GM12892 (cell line): ENCODE results near the gene SFMBT1.

Source experiments
- DNase-seq: peaks from one replicate; pipeline ENCODE4 v3.0.0; 2011; ENCODE audit not compliant: insufficient read length
- FAIRE-seq: peaks from 2 replicates; lab custom pipeline; 2011; peaks lifted over from hg19 to GRCh38; lab: Jason Lieb, UNC
- POLR2A ChIP-seq: IDR thresholded peaks from 2 replicates; pipeline ENCODE4 v1.6.1; 2011; ENCODE audit warnings: low read depth, low read length, control low read depth
- POLR2AphosphoS5 ChIP-seq: IDR thresholded peaks from 2 replicates; pipeline ENCODE4 v1.6.1; 2011; ENCODE audit warnings: low read depth, low read length, control low read depth
- TAF1 ChIP-seq: IDR thresholded peaks from 2 replicates; pipeline ENCODE4 v1.6.1; 2011; ENCODE audit warnings: low read depth, mild to moderate bottlenecking, control low read depth, low read length, borderline replicate concordance

SFMBT1 gene

GRCh38 chr3:53026382-53027162 is 19.3 kb downstream of the SFMBT1 start:
- no peak for FAIRE-seq
- DNase-seq: no peak
- no peak for TF ChIP-seq POLR2A
- no peak for TF ChIP-seq TAF1
- TF ChIP-seq POLR2AphosphoS5: no peak

- no peak for FAIRE-seq
- DNase-seq: no peak
- TF ChIP-seq POLR2AphosphoS5 (no peak), TAF1 (no peak), POLR2A (no peak)
These were observed 21.6 kb downstream of the SFMBT1 start for GRCh38 chr3:53024315-53024714.

GRCh38 chr3:53023072-53023823 is 22.6 kb downstream of the SFMBT1 start:
- DNase-seq (no peak), FAIRE-seq (no peak)
- no peak for TF ChIP-seq POLR2AphosphoS5
- TF ChIP-seq POLR2A: no peak
- TF ChIP-seq TAF1: no peak

GRCh38 chr3:53022647-53023046 is 23.2 kb downstream of the SFMBT1 start:
- TF ChIP-seq TAF1 (no peak), POLR2AphosphoS5 (no peak), POLR2A (no peak)
- DNase-seq (no peak), FAIRE-seq (no peak)

- DNase-seq (no peak), FAIRE-seq (no peak)
- no peak for TF ChIP-seq TAF1
These were observed 29.6 kb downstream of the SFMBT1 start for GRCh38 chr3:53016236-53016635.

GRCh38 chr3:53011324-53011723 is 34.5 kb downstream of the SFMBT1 start:
- TF ChIP-seq TAF1 (no peak), POLR2AphosphoS5 (no peak)
- no peak for FAIRE-seq
- no peak for DNase-seq

GRCh38 chr3:53009826-53010539 is 35.9 kb downstream of the SFMBT1 start:
- TF ChIP-seq POLR2AphosphoS5: no peak
- no peak for TF ChIP-seq POLR2A
- TF ChIP-seq TAF1: no peak
- DNase-seq (no peak), FAIRE-seq (no peak)

GRCh38 chr3:53008932-53009331 is 36.9 kb downstream of the SFMBT1 start:
- DNase-seq: no peak
- no peak for FAIRE-seq
- no peak for TF ChIP-seq POLR2A
- TF ChIP-seq POLR2AphosphoS5: no peak
- TF ChIP-seq TAF1: no peak

- TF ChIP-seq POLR2AphosphoS5: no peak
- no peak for TF ChIP-seq POLR2A
- no peak for TF ChIP-seq TAF1
- DNase-seq (no peak), FAIRE-seq (no peak)
These were observed 39.9 kb downstream of the SFMBT1 start for GRCh38 chr3:53005854-53006513.

- TF ChIP-seq POLR2AphosphoS5 (no peak), POLR2A (no peak), TAF1 (no peak)
- no peak for DNase-seq
- peak; percentile 73 for FAIRE-seq
These were observed 40.5 kb downstream of the SFMBT1 start for GRCh38 chr3:53005338-53005737.

- DNase-seq: no peak
- TF ChIP-seq TAF1 (no peak), POLR2A (no peak), POLR2AphosphoS5 (no peak)
- FAIRE-seq: no peak
These were observed 42.6 kb downstream of the SFMBT1 start for GRCh38 chr3:53003320-53003719.
